Stimulated activated CD8-positive, alpha-beta memory T cell treated with anti-CD3 and anti-CD28 coated beads, Interleukin-15, amount 100 ng/mL, for 4 hours (primary cell): Measurements from ENCODE around the gene CAMKK2.
A peak's percentile ranks its signal among the peaks of the same experiment; 100 is the strongest.
"Not testable (repeated sequence)": the region's sequence is repeated elsewhere in the genome, so short reads cannot be mapped to it uniquely, and the experiment has no call there.

Experiments
- DNase-seq, 2 donors: peaks; one replicate each; pipeline ENCODE4 v3.0.0-alpha.2; 2020; ENCODE audit warnings: low read depth in 2 of 2

Gene CAMKK2

DNA sequence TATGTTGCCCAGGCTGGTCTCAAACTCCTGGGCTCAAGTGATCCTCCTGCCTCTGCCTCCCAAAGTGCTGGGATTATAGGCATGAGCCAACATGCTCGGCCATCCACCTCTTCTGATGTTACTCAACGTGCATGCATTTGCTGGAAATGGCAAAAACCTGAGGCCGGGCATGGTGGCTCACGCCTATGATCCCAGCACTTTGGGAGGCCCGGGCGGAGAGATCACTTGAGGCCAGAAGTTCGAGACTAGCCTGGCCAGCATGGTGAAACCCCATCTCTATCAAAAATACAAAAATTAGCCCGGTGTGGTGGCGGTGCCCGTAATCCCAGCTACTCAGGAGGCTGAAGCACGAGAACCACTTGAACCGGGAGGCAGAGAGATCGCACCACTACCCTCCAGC is 1.9 kb upstream of the CAMKK2 start:
- DNase-seq, result not testable (repeated sequence)

DNA sequence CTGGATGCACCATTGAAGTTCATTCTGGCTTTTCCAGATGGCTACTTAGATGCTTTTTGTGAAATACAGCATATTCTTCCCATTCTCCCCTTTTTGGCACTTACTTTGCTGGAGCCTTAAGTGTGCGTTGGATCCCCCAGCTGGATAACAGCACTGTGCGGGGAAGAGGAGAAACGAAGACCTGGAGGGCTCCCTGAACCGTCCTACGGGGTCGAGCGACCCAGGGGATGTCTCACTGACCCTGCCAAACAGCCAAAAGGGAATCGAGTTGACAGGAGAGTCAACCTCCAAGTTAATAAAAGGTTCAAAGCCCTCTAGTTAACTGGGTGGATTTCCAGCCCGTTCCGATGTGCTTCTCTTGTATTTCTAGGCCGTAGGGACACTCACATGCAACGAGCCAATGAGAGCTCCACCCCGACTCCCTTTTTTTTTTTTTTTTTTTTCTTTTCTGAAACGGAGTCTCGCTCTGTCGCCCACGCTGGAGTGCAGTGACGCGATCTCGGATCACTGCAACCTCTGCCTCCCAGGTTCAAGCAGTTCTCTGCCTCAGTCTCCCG is 1.0 kb upstream of the CAMKK2 start:
- DNase-seq, result peak; percentile 18 to 27

DNA sequence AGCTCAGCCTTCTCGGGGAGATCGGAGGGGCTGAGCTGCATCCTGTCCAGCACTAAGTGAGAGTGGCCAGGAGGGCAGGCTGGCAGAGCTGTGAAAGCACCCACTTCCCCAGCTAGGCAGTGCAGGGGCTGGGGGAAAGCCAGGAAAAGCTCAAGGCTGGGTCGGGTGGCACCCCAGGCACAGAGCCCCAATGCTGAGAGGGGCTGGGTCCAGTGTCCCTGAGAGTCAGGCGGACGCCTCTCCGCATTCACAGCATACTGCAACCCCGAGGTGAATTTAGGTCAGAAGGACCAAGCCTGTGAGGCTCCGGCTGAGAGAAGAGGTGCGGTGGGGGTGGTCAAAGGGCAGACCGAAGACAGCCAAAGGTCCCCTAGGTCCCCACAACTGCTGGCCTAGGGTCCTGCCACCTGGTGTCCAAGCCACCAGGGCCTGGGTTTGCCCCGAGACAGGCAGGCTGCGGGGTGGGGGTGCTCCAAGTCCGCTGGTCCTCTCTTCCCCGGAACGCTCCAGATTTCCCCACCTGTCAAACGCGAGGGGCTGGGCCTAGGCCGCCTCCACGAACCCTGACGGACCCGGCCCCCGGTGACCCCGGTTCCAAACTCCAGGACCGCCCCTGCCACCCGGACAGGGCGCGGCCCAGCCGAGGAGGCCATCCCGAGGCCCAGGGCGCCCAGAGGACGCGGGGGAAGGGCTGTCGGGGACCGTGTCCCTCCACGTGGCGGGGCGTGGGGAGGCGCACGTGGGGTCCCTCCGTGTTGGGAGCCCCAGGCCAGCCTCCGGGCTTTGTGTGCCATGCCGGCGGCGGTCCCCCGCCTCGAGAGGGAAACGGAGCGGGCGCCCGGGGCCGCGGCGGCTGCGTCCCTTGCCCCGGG is 527 bp downstream of the CAMKK2 start:
- peak; percentile 24 to 51 for DNase-seq

DNA sequence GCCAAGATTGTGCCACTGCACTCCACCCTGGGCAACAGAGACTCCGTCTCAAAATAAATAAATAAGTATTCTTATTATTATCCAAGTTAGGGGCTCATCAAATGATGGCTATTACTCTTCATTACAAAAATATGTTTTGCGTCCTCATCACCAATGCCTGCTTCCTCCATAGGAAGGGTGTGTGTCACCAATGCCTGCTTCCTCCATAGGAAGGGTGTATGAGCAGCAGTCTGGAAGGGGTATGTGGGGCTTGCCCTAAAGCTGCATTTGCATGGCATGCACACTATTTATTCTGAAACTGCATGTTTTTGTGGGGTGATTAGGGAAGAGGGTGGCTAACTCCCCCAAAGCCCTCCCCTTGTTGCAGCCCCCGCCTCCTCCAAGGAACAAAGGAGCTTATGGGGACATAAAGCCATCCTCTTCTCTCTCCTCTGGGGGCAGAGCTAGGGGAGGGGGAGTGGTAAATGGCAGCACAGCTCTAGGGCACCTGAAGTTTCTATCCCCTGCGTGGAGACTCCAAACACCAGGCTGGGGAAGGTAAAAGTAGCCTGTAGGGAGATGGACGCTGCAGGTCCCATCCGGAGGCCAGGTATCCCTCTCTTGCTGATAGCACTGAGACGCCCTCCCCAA is 1.3 kb downstream of the CAMKK2 start:
- no peak for DNase-seq

DNA sequence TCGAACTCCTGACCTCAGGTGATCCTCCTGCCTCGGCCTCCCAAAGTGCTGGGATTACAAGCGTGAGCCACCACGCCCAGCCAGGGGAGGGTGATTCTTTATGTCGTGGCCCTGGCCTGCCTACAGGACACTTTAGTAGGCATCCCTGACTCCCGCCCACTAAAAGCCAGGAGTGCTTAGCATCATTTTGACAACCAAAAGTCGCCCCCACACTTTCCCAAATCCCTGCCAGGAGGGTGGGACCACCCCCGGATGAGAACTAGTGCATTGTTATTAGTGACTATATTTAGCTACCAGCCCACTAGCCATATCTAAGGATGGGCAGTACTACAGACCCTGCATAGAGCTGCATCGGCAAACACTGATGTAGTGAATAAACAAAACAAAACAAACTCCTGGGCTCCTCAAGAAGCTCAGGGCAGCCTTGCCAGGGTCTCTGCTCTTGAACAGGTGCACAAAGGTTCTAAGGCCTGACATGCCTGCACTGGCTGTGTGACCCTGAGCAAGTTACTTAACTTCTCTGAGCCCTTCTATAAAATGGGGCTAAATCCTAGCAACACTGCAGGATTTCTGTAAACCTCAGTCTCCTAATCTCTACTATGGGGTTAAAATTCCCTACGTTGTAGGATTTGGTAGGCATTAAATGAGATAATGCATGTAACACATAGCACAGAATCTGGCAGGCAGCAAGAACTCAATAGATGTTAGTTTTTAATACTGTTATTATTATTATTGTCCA is 2.2 kb downstream of the CAMKK2 start:
- DNase-seq, result no peak

DNA sequence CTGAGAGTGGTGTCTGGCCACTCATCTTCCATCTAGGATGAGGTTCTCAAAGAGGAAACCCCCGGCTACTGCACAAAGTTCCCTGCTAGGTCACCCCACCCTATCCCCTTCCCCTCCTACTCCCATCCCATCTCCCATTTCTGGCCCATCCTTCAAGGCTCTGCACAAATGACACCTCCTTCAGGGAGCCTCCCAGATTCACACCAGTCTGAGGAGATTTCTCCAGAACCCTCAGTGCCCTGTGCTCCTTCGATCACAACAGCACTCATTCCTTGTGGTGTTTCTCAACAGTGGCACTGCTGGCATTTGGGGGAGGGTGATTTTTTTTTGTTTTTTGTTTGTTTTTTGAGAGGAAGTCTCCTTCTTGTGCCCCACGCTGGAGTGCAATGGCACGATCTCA is 2.9 kb downstream of the CAMKK2 start:
- no peak for DNase-seq

DNA sequence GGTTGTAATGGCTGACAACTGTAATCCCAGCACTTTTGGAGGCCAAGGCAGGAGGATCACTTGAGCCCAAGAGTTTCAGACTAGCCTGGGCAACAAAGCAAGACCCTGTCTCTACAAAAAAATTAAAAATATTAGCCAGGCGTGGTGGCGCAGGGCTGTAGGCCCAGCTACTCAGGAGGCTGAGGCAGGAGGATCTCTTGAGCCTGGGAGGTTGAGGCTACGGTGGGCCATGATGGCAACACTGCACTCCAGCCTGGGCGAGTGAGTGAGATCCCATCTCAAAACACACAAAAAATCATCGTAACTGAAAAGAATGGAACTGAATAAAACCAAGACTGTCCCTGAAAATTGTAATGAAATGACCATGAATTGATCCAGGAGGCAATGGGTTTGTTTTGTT is 6.1 kb downstream of the CAMKK2 start:
- DNase-seq, result no peak

DNA sequence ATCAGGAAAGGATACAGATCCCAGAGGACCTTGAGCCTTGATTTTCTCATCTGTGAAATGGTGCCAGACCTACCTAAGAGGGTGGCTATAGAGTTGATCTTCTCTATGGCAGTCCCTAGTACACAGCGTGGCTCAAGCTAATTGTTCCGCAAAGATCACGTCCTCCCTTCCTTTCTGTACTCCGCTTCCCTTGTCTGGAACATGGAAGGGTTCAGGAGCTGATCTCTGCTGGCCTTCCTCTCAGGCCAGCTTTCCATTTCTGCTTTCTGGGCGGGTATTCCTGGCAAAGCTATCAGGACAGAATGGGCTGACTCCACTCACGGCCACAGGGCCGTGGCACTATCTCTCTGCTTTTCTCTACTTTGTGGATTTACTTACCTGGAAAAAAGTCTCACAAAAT is 6.5 kb downstream of the CAMKK2 start:
- DNase-seq, result no peak

DNA sequence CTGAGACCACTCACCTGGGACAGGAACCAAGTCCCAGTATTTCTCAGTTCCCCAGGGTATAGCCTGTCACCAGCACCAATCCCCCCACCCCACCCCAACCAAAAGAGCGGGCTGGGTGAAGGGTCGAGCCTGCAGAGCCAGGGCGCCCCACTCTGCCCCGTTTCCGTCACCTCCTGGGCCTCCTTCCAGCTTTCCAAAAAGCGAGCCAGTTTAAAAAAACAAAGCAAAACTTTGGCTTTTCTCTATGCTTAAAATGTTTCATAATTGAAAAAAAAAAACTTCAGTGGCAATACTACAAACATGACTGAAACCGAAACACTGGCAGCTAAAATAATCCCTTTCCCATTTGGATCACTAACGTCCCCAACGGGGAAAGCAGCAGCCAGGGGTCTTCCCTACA is 7.5 kb downstream of the CAMKK2 start:
- DNase-seq, result no peak

DNA sequence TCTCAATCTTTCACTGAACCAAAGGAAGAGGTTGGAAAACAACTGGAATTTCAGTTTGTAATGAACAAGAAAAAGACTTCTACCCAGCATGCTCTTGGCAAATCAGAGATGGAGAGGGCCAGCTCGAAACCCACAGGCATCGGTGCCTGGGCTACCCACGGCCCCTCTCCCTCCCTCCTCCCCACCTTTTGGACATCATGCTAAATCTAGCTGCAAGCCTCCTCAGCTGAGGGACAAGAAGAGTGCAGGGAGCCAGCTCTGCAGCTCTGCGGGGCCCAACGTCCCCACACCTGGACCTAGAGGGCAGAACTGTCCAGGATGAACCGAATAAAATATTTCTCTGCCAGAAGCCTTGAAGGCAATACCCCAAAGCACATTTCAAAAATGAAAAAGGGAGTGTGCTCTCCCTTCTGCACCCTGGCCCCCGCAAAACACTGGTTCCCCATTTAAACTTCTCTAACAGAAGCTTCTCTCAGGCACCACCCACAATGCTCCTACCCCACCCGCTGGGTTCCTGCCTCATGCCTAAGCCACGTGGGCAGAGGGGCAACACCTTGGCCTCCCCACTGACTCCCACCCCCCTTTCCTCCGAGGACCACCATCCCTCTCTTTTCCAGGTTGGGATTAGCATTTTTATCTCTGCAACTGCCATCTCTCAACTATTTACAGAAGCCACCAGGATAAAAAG is 8.2 kb downstream of the CAMKK2 start:
- DNase-seq, result no peak

DNA sequence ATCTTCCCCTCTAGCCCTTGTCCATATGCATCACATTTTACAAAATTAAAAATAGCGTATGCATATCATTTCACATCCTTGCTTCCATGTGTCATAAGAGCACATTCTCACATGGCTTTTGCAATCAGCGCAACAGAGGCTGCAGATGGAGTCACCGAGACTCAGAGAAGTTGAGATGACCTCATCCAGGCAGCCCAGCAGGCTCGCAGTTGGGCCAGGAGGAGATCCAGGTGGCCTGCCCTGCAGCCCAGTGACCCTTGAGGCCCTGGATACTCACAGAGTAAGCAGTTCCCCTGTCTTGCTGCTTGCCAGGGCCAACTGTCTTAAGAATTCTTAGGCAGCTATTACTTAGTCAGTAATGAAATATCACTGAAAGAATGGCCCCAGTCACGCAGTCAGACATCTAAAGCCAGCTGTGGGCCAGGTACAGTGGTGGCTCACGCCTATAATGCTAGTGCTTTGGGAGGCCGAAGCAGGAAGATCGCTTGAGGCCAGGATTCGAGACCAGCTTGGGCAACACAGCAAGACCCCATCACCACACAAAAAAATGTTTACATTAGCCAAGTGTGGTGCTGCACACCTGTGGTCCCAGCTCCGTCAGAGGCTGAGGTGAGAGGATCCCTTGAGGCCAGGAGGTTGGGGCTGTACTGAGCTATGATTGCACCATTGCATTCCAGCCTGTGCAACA is 9.1 kb downstream of the CAMKK2 start:
- no peak for DNase-seq

DNA sequence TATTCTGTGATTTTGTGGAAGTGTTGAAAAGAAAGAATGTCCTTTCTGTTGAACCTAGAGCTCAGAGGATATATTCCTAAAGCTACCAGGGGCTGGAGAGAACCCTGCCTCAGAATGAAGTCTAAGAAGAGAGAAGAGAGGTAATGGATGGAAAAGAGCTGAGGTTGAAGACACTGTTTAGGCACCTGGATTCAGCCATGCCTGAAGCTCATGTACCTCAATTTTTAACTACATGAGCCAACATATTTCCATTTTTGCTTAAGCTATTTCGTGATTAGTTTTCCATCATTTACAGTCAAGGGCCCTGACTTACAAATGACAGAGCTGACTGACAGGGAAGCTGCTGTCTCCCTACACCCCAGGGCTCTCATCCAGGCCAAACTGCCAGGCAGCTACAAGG is 10.7 kb downstream of the CAMKK2 start:
- no peak for DNase-seq

DNA sequence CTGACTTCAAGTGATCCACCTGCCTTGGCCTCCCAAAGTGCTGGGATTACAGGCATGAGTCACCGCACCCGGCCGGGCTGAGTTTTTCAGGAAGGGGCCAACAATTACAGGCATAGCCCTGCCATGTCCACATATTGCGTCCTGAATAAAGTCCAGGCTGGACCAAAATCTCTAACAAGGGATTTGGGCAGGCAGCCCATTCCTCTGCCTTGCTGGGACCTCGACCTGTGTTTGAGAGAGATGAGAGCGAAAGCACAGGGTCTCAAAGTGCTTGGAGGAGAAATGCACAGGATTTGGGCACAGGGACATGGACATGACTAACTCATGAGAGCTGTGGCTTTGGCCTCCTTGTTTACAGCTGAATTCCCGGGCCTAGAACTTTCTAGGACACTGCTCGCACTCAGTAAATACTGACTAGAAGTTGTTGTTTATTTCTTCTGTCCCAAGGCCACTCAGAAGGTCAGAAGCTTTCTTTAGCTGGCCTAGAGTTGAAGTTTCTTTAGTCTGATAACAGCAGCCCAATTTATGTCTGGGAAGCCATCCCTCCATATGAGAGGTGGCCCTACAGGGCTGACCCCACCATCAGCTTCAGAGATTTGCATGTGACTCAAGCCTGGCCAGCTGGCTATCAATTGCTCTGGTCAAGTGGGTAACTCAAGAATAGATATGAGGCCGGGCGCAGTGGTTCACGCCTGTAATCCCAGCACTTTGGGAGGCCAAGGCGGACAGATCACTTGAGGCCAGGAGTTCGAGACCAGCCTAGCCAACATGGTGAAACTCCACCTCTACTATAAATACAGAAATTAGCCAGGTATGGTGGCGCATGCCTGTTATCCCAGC is 11.7 kb downstream of the CAMKK2 start:
- no peak for DNase-seq

DNA sequence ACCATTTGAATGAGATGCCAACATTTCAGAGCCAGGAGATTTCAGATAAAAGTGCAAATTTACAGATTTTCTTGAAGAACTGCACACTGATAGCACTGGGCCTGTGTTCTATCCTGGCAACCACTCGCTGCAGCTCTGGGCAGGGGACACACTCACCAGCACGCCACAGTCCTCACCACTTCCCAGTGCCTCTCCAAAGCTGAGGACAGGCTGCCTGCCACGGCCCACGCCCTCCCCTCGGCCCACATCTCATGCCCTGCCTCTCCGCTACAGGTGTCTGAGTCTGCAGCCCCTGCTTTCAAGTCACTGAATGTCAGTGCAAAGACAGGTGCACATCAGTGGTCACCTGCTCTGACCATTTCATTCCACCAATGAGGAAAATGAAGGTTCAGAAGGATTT is 12.7 kb downstream of the CAMKK2 start:
- no peak for DNase-seq

DNA sequence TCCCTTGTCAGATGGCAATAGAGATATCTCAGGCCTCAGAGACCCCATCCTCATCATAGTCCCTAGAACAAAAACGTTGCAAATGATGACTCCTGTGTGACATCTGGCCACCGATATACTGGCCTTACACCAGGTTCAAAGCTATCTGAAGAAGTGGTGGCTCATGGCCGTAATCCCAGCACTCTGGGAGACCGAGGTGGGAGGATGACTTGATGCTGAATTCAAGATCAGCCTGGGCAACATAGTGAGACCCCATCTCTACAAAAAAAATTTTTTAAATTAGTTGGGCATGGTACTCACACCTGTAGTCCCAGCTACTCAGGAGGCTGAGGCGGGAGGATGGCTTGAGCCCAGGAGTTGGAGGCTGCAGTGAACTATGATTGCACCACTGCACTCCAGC is 13.1 kb downstream of the CAMKK2 start:
- no peak for DNase-seq

DNA sequence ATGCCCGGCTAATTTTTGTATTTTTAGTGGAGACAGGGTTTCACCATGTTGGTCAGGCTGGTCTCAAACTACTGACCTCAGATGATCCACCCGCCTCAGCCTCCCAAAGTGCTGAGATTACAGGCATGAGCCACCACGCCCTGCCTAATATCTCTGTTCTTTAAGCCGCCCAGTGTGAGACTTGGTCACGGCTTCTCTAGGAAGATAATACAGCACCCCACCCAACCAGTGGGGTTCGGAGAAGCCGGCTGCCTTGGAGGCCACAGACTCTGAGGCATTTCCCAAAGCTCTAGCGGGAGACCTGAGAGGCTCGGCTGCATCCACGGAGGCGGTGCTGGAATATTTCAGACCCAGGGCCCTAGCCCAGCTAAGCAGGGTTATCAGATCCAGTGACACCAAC is 13.6 kb downstream of the CAMKK2 start:
- DNase-seq, result not testable (repeated sequence)

DNA sequence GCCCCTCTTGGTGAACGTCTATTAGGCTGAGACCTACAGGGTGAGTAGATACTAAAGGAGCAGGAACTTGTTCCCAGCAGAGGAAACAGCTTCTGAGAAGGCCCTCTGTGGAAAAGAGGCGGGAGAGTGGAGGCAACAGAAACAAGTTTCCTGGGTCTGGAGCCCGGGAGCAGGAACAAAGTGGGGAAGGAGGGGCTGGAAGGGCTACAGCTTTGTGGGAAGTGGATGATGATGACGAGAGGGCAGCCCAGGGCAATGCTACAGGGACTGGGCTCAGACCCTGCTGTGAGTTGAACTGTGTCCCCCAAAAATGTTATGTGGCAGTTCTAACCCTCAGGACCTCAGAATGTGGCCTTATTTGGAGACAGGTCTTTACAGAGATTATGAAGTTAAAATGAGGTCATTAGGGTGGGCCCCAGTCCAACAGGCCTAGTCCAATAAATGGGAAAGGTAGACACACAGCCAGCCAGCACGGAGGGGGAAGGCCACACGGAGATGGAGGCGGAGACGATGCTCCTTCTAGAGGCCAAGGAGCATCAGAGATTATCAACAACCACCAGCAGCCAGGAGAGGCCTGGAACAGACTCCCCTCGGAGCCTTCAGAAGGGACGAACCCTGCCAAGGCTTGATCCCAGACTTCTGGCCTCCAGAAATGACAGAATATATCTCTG is 14.3 kb downstream of the CAMKK2 start:
- no peak for DNase-seq

DNA sequence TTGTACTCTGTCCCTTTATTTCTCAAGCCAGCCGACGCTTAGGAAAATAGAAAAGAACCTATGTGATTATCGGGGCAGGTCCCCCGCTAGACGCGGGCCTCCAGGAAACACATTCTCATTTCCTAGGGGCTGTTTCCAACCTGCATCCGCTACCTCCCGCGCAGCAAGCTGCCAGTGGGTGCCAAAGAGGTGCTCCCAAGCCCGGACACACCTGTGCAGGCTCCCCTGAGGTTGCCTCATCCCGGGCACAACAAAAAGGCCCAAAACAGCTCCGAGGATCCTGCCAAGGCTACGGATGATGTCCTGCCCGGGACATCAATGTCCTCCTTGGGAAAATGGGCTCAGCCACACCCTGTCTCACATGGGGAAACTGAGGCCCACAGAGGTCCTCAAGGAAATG is 15.4 kb downstream of the CAMKK2 start:
- not testable (repeated sequence) for DNase-seq

DNA sequence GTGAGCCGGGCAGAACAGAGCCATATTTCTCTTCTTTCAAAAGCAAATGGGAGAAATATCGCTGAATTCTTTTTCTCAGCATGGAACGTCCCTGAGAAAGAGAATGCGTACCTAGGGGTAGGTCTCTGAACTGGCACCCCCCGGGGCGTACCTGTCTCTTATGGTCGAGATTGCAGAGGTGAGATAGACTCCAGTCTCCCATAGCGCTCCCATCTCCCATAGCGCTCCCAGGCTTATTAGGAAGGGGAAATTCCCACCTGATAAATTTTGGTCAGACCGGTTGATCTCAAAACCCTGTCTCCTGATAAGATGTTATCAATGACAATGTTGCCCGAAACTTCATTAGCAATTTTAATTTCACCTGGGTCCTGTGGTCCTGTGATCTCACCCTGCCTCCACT is 16.0 kb downstream of the CAMKK2 start:
- DNase-seq, result not testable (repeated sequence)

DNA sequence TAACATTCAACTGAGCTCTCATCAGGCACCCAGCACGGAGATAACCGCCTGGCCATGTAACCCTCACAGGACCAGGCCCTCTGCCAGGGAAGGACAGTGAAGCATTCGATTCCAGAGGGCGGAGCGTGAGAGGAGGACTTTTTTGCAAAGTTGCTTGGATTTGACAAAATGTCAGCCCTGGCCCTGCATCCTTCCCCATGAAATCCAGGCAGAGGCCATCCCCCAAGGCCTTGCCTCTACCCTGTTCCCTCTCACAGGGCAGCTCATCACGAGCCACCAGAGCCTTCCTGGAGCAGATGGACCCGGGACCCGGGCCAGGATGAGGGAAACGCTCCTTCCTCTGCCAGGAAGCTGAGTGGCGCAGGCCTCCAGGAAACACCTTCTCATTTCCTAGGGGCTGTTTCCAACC is 17.0 kb downstream of the CAMKK2 start:
- DNase-seq, result no peak
